Fibroblast of the conjunctiva (primary cell): Measurements from ENCODE around the gene PLCXD1.
"Not testable (repeated sequence)": the region's sequence is repeated elsewhere in the genome, so short reads cannot be mapped to it uniquely, and the experiment has no call there.

Source experiments
- DNase-seq: peaks from one replicate; pipeline ENCODE4 v3.0.0-alpha.2; 2010; ENCODE audit warnings: low read depth

The PLCXD1 gene

DNA sequence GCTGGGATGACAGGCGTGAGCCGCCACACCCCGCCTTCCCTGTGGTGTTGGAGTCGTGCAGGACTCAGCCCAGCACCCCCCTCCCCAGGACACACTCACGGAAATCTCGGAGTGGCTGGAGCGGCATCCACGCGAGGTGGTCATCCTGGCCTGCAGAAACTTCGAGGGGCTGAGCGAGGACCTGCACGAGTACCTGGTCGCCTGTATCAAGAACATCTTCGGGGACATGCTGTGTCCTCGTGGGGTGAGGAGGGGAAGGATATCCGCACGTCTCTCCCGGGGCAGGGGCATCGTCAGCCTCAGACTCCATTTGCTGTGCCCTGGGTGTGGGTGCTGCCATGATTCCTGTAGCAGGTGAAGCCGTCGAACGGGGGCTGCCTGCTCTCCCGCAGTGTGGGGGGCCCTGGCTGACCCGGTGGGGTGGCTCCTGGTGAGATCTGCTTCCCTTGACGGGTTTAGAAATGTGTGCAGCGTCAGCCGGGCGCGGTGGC lies 10.3 kb downstream of the PLCXD1 start:
- DNase-seq: no peak

DNA sequence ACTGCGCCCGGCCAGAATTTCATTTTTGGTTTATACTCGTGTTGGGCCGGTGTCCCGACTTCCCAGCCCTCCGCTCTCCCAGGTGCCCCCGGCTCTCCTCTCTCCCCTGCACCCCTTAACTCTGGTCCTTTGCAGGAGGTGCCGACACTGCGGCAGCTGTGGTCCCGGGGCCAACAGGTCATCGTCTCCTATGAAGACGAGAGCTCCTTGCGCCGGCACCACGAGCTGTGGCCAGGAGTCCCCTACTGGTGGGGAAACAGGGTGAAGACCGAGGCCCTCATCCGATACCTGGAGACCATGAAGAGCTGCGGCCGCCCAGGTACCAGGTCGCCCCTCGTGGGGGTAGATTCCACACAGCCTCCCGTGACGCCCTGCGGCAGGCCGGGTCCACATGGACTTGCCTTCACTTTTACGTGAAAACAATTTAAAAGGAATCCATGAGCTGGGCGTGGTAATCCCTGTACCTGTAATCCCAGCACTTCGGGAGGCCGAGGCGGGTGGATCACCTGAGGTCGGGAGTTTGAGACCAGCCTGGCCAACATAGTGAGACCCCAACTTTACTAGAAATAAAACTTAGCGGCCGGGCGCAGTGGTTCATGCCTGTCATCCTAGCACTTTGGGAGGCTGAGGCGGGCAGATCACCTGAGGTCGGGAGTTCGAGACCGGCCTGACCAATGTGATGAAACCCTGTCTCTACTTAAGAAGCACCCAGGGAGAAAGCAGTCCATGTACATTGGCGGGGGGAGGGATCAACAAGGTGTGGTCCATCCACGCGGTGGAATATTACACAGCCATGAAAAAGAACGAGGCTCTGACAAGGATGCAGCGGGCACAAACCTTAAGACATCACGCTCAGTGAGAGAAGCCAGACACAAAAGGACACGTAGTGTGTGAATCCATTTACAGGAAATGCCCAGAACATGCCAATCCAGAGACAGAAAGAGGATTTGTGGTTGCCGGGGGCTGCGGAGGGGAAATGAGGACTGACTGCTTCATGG lies 12.0 kb downstream of the PLCXD1 start:
- no peak for DNase-seq

DNA sequence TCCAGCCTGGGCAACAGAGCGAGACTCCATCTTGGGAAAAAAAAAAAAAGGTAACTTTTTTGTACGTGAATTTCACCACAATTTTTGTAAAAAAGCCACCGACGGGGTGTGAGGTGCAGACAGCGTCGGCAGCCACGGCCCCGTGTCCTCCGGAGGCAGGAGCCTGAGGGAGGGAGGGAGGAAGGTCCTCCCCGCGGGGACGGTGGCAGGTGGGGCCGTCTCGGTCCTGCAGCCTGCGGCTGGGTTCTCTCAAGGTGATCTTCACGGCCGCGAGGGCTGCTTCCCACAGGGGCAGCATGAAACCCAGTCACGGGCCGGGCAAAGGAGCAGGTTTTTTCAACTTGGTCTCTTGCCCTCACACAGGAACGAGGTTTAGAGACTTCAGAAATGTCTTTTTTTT lies 14.0 kb downstream of the PLCXD1 start:
- no peak for DNase-seq

DNA sequence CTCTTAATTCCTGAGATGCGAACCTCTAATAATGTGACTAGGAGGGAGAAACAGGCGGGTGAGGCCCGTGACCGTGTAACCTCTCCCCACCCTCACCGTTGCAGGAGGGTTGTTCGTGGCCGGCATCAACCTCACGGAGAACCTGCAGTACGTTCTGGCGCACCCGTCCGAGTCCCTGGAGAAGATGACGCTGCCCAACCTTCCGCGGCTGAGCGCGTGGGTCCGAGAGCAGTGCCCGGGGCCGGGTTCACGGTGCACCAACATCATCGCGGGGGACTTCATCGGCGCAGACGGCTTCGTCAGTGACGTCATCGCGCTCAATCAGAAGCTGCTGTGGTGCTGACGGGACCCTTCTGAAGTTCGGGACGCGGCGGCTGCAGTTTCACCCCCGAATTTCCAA lies 17.8 kb downstream of the PLCXD1 start:
- DNase-seq: no peak

DNA sequence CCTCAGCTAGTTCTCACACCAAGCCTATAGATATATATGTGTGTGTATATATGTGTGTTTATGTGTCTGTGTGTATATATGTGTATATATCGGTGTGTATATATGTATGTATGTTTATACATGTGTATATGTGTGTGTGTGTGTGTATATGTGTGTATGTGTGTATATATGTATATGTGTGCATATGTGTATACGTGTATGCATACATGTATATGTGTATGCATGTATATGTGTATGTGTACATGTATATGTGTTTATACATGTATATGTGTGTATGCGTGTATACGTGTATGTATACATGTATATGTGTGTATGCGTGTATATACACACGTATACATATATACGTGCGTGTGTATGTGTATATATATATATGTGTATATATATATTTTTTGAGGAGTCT lies 19.2 kb downstream of the PLCXD1 start:
- no peak for DNase-seq

DNA sequence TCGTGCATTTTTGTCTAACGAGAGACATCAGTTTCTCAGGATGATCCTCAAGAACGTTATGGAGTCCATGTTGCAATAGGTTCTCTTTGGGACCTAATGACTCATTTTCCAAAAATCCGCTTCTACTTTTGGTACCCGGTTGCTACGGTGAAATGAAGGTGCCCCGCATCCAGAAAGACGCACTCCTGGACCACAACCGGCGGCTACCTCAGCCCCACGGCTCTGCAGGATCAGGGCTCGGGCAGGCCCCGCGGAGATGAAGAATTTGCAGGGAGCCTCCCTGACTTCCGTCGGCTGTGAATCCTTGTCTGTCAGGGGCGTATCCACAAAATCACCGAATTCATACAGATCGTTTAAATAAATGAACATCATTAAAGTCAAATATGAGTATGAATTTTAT lies 21.8 kb downstream of the PLCXD1 start:
- DNase-seq: no peak

DNA sequence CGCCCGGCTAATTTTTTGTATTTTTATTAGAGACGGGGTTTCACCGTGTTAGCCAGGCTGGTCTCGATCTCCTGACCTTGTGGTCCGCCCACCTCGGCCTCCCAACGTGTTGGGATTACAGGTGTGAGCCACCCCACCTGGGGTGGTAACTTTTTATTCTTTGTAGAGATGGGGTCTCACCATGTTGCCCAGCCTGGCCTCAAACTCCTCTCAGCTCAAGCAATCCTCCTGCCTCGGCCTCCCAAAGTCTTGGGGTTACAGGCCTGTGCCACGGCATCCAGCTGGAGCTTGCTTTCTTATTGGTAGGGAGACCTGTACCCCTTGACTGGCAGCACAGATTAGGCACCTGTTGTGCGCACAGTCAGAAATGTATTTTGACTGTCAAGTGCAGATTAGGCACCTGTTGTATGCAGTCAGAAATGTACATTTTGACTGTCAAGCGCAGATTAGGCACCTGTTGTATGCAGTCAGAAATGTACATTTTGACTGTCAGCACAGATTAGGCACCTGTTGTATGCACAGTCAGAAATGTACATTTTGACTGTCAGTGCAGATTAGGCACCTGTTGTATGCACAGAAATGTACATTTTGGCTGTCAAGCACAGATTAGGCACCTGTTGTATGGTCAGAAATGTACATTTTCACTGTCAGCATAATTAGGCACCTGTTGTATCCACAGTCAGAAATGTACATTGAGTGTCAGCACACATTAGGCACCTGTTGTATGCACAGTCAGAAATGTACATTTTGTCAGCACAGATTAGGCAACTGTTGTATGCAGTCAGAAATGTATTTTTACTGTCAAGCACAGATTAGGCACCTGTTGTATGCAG lies 24.8 kb downstream of the PLCXD1 start:
- not testable (repeated sequence) for DNase-seq

DNA sequence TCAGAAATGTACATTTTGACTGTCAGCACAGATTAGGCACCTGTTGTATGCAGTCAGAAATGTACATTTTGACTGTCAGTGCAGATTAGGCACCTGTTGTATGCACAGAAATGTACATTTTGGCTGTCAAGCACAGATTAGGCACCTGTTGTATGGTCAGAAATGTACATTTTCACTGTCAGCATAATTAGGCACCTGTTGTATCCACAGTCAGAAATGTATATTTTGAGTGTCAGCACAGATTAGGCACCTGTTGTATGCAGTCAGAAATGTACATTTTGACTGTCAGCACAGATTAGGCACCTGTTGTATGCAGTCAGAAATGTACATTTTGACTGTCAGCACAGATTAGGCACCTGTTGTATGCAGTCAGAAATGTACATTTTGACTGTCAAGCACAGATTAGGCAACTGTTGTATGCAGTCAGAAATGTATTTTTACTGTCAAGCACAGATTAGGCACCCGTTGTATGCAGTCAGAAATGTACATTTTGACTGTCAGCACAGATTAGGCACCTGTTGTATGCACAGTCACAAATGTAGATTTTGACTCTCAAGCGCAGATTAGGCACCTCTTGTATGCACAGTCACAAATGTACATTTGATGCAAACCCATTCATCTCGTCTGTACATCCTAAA lies 25.6 kb downstream of the PLCXD1 start:
- not testable (repeated sequence) for DNase-seq

DNA sequence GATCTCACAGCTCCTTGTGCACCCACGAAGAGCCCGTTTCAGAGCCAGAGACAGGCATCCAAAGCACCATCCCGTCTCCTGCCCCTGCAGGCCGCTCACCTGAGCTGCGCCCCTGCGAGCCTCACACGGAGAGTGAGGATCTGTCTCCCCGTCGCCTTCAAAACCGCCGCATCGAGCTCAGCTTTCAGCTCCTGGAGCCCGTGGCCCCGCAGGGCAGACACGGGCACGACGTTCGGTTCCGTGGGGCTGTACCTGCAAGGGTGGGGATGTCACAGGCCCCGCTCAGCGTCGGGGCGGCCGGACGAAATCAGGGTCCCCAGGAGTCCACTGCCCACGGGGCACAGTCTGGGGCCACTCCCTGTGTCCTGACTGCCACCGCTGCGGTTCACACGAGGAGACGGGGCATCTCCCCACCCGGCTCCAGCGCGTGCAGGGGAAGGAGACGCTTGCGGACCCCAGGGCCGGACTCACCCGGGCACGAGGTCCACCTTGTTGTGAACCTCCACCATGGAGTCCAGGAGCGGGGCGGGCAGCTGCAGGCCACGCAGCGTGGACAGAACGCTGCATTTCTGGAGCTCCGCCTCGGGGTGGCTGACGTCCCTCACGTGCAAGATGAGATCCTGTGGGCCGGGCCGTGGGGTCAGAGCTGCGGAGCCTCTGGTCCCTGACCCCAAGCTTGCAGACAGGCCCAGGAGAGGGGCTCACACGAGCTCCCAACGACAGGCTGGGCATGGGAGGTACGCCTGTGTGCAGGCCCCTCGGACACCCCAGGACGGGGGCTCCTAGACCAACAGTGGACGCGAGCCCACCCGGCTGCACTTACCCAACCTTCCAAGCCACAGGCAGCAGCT lies 26.3 kb downstream of the PLCXD1 start:
- DNase-seq: no peak

DNA sequence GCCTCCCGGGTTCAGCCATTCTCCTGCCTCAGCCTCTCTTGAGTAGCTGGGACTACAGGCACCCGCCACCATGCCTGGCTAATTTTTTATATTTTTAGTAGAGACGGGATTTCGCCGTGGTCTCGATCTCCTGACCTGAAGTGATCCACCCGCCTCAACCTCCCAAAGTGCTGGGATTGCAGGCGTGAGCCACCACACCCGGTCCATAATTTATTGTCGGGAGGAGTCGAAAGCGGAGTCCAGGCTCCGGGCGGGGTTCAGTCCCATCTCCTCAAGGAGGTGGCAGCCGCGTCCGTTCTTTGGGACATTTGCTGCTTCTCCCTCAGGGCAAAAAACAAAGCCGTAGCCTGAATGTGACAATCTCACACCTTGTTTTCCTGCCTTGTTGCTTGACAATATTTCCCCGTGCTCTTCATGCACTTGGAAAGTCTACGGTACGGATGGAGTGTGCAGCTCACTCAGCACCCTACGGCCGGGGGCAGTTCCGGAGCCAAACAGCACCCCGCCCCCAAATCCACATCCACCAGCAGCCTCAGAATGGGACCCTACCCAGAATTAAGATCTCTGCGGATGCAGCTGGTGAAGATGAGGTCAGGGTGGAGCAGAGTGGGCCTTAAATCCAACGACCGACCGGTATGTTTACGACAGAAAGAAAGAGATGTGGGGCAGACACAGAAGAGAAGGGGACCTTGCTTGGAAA lies 27.8 kb downstream of the PLCXD1 start:
- no peak for DNase-seq

DNA sequence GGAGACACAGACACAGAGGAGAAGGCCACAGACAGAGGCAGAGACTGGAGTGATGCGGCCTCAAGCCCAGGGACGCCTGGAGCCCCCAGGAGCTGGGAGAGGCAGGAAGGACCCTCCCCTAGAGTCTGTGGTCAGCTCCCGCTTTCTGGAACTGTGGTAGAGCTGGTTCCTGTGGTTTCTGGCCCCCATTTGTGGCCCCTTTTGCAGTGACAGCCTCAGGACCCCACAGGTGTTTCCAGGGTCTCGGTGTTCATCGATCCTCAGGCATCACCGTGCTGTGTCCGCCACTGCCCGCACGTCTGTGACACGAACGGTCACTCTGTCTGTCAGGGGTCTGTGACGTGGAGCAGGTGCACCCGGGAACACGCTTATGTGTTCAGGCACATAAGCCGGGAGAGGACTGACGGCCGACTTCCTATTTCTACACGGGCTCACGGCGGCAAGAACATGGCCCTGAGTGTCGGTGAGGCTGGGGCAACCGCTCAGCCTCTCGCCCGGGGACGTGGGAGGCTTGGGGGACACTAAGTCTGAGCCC lies 29.5 kb downstream of the PLCXD1 start:
- DNase-seq: no peak

DNA sequence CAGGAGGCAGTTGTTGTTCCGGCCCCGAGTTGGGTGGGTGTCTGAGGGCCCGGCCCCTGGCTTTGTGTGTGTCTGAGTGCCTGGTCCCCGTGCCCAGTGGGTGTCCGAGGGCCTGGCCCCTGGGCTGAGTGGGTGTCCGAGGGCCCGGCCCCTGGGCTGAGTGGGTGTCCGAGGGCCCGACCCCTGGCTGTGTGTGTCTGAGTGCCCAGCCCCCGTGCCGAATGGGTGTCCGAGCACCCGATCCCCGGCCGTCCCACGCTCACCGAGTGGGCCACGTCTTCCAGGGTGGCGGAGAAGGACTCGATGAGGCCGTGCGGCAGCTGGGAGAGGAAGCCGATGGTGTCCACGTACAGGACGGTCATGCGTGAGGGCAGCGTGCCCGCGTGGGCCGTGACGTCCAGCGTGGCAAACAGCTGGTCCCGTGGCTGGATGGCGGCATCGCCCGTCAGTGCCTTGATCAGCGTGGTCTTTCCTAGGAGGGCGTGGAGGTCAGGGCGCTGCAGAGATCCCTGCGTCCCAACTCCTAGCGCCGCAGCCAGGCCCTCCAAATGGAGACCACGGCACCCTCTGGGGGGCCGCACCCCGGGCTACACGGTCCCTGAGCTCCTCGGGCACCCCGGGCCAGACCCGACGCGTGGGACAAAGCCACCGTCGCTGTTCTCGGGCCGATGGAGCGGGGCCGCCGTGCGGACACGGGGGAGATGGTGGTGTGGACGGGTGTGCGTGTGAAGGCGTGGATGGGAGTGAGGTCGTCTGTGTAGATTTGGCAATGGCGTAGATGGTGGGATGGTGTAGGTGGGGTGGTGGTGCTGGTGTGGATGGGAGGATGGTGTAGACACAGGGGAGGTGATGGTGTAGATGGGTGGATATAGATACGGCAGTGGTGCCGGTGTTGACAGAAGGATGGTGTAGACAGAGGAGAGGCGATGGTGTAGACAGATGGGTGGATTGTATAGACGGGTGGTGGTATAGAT lies 30.3 kb downstream of the PLCXD1 start:
- no peak for DNase-seq

DNA sequence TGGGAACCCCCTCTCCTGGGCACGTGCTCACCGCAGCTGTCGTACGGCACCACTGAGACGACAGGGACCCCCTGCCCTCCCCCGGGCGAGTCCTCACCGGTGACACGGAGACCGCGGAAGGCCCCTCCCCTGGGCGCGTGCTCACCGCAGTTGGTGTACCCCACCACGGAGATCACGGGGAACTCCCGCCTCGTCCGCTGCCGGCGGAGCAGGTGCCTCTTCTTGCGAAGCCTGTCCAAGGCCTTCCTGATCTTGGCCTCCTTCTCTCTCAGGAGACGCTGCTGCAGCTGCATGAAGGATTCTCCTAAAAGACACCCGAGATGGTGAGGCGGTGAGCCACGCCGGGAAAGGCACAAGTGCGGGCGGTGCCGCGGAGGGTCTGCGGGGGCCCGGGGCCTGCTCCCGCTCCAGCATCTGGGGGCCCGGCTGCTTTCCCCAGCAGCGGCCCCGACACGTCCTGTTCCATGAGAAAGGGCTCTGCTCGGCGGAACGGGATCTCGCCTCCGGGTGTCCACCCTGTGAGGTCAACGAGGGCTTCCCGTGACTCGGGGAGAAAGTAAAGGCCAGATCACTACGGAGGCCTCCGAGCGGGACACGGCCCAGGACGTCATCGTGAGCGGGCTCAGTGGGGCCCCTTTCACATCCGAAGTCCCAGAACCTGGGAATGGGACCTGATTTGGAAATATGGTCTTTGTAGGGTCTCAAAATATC lies 31.6 kb downstream of the PLCXD1 start:
- no peak for DNase-seq

DNA sequence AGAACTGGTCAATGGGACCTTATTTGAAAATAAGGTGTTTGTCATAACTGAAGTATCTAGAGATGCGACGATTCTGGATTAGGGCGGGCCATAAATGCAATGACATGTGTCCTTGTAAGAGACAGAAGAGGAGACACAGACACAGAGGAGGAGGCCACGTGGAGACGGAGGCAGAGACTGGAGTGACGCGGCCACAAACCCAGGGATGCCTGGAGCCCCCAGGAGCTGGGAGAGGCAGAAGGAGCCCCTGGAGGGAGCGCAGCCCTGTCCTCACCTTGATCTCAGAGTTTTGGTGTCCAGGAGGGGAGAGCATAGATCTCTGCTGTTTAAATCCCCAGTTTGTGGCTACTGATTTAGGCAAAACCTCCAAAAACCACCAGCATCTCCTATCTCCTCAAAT lies 32.4 kb downstream of the PLCXD1 start:
- no peak for DNase-seq

DNA sequence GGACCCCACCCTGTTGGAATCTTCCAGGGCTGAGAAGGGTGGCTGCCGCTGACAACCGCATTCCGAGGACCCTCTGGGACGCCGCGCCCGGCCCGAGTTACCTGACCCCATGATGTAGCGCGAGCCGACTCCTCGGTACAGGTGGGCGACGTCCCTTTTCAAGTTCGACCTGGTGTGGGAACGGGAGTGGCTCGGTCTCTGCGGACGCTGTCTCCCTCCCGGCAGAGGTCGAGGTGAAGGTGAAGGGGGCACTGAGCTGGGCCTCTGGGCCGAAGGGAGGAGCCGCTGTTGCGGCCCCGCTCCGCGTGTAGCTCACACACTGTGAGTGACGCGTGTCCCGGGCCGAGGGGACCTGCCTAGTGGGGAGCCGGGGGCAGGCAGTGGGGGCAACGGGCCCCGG lies 32.9 kb downstream of the PLCXD1 start:
- DNase-seq: no peak

DNA sequence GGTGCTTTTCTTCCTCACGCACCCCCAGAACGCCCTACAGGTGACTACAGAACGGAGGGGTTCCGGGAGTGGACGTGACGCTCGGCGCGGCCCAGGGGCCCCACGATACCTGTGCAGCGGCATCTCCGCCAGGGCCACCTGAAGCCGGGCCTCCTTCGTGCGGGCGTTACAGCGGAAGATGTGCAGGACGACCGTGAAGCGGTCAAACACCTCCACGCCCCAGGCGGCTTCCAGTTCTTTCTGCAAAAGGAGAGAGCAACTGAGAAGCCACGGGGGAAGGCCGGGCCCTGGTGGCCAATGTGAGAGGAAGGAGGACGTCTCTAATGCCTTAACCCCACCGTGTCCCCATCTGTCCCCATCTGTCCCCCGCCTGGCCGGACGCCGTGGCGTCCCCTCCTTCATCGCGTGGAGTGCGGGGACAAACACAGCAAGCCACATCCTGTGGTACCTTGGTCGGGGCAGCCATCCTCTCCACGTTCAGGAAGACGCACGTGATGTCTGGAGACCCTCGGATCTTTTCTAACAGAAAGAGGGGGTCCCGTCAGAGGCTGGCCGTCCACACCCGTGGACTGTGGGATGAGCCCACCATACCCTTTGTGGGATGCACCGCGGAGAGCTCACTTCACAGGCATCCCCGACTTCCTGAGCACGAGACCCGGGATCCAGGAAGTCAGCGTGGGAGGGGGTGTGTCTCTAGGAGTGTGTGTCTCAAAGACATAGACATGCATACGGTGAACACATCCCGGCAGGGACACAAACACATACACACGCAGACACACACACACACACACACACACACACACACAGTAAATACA lies 33.8 kb downstream of the PLCXD1 start:
- no peak for DNase-seq
